Neuron (in vitro differentiated cells): ENCODE data around the gene CORO1C.

Experiments
- H2AFZ ChIP-seq: one replicate; pipeline ENCODE4 v1.6.1; 2013; ENCODE audit warnings: low read depth, mild to moderate bottlenecking, inconsistent platforms, low read length, moderate library complexity
- H3K27me3 ChIP-seq: one replicate; pipeline ENCODE4 v1.6.1; 2013; ENCODE audit warnings: low read length; ENCODE audit not compliant: insufficient read depth
- H3K36me3 ChIP-seq: one replicate; pipeline ENCODE4 v1.6.1; 2013; ENCODE audit warnings: low read length; ENCODE audit not compliant: insufficient read depth
- H3K4me1 ChIP-seq: one replicate; pipeline ENCODE4 v1.6.1; 2013; ENCODE audit warnings: low read length; ENCODE audit not compliant: insufficient read depth
- H3K4me3 ChIP-seq: 2 replicates; pipeline ENCODE4 v1.5.1; 2013; ENCODE audit warnings: mild to moderate bottlenecking, low read length, moderate library complexity
- H3K9me3 ChIP-seq: one replicate; pipeline ENCODE4 v1.6.1; 2013; ENCODE audit warnings: low read length

The CORO1C gene

DNA sequence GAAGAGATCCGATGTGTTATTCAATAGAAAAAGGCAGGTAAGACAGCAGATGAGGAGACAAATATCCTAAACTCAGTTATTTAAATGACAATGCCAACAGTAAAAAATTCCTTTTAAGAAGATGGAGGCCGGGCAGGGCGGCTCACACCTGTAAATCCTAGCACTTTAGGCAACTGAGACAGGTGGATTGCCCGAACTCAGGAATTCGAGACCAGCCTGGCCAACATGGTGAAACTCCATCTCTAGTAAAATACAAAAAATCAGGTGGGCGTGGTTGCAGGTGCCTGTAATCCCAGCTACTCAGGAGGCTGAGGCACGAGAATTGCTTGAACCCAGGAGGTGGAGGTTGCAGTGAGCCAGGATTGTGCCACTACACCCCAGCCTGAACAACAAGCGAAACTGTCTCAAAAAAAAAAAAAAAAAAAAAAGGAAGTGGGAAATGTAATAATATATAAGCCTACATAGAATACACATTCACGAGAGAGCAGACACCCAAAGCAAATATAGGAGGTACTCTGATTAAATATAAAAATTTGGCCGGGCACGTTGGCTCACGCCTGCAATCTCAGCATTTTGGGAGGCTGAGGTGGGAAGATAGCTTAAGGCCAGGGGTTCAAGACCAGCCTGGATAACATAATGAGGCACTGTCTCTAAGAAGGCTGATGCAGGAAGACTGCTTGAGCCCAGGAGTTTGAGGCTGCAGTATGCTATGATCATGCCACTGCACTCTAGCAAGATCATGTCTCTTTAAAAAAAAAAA, 19.0 kb downstream of the CORO1C start:
- peaks cover 7% of the 10 kb centered on the region for H3K36me3 ChIP-seq
- H2AFZ ChIP-seq: no peak overlapping the region
- H3K4me3 ChIP-seq: no peak overlapping the region
- no peaks in the 10 kb centered on the region for H3K27me3 ChIP-seq
- no peaks in the 10 kb centered on the region for H3K9me3 ChIP-seq
- peaks cover 3% of the 10 kb centered on the region for H3K4me1 ChIP-seq

DNA sequence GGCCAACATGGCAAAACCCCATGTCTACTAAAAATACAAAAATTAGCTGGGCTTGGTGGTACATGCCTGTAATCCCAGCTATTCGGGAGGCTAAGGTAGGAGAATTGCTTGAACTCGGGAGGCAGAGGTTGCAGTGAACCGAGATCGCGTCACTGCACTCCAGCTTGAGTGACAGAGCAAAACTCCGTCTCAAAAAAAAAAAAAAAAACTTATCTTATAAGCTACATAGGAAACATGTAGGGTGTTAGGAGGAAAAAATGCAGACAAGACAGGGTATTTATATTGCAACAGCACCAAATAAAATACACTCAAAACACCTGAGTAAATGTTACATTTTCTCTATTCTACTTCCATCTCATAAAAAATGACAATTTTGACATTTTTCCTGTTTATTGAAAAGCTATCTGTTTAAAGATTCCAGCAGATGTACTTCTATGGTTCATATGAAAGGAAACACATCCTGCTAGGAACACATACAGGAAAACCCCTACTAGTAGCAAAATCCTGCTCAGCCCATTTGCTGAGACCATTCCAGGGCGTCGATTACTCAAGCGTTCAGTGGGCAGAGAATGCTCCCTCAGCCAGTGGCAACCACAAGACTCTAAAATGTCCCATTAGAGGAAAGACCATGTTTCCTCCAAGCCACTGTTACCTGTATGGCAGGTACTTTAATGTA, 19.7 kb downstream of the CORO1C start:
- H2AFZ ChIP-seq: no peak overlapping the region
- no peaks in the 10 kb centered on the region for H3K9me3 ChIP-seq
- H3K36me3 ChIP-seq: peaks cover 2% of the 10 kb centered on the region
- H3K4me3 ChIP-seq: no peak overlapping the region
- peaks cover 3% of the 10 kb centered on the region for H3K4me1 ChIP-seq
- H3K27me3 ChIP-seq: no peaks in the 10 kb centered on the region

DNA sequence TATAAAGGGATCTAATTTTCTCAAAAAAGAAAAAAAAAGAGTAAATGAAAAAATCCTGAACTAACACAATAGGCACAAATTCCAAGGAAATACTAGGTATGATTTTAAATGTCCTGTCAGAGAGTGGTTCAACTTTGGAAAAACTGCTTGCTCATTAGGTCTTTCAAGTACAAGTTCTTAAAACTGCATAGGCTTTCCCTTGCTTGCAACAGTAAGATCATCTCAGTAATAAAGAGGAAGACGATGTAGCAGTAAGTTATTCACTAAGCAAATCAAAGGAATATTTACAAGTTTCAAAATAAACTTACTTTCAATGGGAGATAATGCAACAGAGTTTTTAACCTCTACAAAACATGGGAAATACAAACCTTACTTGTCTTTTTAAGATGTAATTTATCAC, 21.6 kb downstream of the CORO1C start:
- H3K4me3 ChIP-seq: no peak overlapping the region

DNA sequence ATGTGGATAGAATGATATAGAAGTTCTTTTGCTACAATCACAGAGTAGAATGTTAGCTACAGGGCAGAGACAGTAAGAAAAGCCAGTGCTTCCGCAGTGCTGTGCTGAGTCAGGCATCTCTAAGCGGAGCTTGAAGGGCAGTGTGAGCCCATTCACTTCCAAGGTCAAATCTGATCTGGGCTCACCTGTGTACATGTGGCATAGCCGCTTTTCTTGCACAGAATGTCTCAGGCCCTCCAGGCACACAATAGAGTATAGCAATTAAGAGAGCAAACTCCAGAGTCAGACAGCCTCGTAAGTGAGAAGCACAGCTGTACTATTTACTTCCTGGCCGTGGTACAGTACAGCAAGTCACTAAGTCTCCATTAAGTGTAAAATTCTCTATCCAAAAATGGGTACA, 26.8 kb downstream of the CORO1C start:
- Histone ChIP-seq H3K36me3 (peaks cover 11% of the 10 kb centered on the region), H3K4me3 (no peak overlapping the region), H3K9me3 (no peaks in the 10 kb centered on the region), H2AFZ (no peak overlapping the region), H3K27me3 (no peaks in the 10 kb centered on the region), H3K4me1 (peaks cover 32% of the 10 kb centered on the region)

More for the DNA sequence above, 21.6 kb downstream of the CORO1C start:
- H3K27me3 ChIP-seq: no peaks in the 10 kb centered on the region
- H3K36me3 ChIP-seq: peaks cover 3% of the 10 kb centered on the region
- H3K9me3 ChIP-seq: no peaks in the 10 kb centered on the region
- H3K4me1 ChIP-seq: peaks cover 3% of the 10 kb centered on the region
- no peak overlapping the region for H2AFZ ChIP-seq

DNA sequence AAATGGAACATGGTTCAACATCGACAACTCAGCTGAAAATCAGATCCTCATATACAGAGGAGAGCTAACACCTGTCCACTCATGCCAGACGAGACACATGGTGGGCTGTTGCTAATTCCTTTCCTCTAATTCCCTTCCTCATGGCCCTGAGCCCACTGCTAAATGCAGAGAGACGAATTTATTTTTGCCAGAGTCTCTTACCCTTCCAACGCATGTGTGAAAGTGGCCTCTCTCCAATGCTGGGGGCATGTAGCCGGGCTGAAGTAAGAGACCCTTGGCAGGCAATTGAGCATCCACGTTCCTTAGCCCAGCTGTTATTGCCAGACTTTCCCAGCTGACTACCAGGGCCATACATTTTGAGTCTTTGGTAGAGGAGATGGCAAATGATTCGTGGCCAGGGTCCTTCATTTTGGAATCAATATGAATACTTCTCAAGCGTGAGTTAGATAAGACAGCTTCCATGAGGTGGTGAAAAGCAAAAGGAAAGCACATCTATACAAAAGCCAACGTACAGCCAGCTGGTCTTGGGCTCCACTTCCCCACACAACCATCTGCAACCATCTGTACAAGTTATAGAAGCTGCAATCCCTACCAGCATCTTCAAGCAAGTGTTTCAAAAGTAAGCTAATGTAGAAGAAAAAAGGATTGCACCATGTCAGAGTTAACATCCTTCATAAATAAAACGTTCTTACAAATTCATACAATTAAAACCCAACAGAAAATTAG, 28.6 kb downstream of the CORO1C start:
- no peaks in the 10 kb centered on the region for H3K27me3 ChIP-seq
- H3K36me3 ChIP-seq: peaks cover 26% of the 10 kb centered on the region
- no peak overlapping the region for H2AFZ ChIP-seq
- H3K4me1 ChIP-seq: peaks cover 32% of the 10 kb centered on the region
- no peaks in the 10 kb centered on the region for H3K9me3 ChIP-seq
- H3K4me3 ChIP-seq: no peak overlapping the region

DNA sequence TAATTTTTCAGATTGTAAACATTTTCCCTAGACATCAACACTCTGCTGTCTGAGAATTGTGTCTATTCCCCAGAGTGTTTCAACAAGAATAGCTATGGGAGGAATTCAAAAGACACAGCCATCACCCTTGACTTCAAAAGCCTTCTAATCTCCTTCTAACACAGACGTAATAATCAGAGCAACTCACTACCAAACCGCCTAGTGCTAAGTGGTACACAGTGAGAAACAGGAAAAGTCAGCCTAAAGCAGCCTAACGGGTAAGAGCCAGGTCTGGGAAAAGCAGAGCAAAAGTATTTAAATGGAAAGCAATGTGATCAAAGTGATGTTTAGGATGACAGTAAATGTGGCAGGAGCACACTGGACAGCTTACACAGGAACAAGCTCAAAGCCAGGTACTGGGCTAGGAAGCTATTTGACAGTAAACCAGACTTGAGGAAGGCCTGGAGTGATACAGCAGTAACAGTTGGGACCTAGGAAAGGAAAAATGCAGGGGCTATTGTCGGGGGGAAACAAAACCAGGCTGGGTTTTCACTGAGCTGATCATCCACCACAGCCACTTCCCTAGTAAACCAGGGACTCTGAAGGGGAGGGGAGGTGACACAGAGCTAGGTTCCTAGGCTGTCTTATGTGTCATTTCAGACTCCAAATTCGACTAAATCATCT, 29.4 kb downstream of the CORO1C start:
- Histone ChIP-seq H3K36me3 (peaks cover 27% of the 10 kb centered on the region), H3K27me3 (no peaks in the 10 kb centered on the region), H3K4me1 (peaks cover 32% of the 10 kb centered on the region), H2AFZ (no peak overlapping the region), H3K9me3 (no peaks in the 10 kb centered on the region), H3K4me3 (no peak overlapping the region)

DNA sequence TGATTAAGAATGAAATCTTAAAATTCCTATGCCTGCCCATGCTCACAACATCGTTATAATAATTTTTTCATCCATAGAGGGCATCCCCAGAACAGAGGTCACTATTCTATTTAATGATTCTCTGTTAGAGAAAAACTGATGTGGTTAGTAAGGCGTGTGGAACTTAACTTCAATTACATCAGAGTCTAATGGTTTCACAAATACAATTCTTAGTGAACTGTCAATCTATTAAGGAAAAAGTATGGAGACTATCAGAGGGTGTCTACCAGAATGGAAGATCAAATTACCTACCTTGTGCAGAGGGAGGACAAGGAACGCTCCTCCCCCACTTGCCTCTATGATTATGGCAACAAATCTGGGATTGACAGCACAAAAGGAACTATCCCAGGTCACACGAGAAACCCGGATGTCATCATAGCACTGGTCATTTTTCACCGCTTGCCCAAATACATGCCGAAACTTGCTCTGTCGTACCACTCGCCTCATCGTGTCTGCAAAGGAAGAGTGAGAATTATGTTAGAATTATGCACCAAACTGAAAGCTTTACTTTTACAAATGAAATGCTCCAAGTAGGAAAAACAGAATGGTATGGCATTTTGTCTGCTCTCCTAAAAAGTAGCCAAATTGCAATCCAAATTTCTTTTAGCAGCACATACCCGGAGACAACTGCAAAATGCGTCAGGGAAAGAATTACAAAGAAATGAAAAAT, 30.3 kb downstream of the CORO1C start:
- Histone ChIP-seq H3K9me3 (no peaks in the 10 kb centered on the region), H3K4me1 (peaks cover 32% of the 10 kb centered on the region), H3K4me3 (no peak overlapping the region), H3K36me3 (peaks cover 28% of the 10 kb centered on the region), H2AFZ (no peak overlapping the region), H3K27me3 (no peaks in the 10 kb centered on the region)

DNA sequence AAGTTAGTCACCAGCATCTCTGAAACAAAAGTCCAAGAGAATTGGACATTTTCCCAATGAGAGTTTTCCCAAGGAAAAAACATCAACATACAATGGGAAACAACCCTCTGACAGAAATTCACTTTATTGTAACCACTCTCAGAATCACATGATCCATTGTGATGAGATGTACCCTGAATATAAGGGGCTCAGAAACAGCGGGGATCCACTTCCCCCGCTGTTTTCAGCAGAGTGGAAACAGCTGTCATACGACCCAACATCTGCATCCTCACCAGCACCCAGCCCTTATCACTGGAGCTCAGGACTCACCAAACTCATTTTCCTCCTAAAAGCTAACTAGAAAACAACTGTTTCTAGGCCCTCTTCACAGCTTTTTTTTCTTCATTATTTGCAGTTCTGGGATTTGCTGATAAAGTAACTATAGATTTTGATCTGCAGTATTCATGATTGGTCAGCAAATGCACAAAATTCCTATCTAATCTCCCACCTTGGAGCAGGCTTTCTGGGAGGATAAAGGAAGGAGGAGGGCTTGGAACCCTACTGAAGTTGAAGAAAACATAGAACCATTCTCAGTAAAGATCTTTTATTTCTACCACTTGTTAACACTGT, 31.3 kb downstream of the CORO1C start:
- no peaks in the 10 kb centered on the region for H3K9me3 ChIP-seq
- H3K27me3 ChIP-seq: no peaks in the 10 kb centered on the region
- H2AFZ ChIP-seq: no peak overlapping the region
- no peak overlapping the region for H3K4me3 ChIP-seq
- H3K36me3 ChIP-seq: peaks cover 31% of the 10 kb centered on the region
- peaks cover 32% of the 10 kb centered on the region for H3K4me1 ChIP-seq

DNA sequence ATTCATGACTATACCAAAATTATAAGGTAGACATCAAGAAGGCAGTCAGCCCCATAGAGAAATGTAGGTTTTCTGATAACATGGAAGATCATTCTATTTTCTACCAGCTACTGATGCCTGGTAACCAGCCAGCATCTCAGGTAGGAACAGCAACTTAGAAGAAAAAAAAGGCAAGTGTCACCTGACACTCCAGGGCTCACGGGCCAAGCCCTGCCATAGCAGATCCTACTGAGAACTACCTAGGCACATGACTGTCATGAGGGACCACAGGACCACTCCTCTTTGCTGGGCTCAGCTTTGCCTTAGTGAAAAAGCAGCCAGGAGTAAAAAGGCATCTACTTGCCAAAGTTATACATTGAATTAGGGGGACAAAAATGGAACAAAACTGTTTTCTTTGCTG, 33.4 kb downstream of the CORO1C start:
- H3K4me3 ChIP-seq: no peak overlapping the region
- no peak overlapping the region for H2AFZ ChIP-seq
- H3K4me1 ChIP-seq: peaks cover 23% of the 10 kb centered on the region
- H3K27me3 ChIP-seq: no peaks in the 10 kb centered on the region
- peaks cover 34% of the 10 kb centered on the region for H3K36me3 ChIP-seq
- H3K9me3 ChIP-seq: peaks cover 2% of the 10 kb centered on the region

DNA sequence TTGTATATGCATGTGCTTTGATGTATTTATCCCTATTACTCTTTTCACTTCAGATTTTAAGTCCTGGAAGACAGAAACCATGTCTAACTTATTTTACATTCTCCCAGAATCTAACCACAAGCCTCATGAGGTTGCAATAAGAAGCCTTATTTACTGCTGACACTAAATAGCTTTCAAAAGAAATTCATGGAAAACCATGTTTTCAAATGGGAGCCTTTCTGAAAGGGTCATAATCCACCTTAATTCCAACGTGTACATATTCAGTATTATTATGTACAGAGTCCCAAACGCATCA, 34.4 kb downstream of the CORO1C start:
- H3K4me1 ChIP-seq: peaks cover 22% of the 10 kb centered on the region
- no peak overlapping the region for H3K4me3 ChIP-seq
- H2AFZ ChIP-seq: no peak overlapping the region
- H3K36me3 ChIP-seq: peaks cover 34% of the 10 kb centered on the region
- H3K27me3 ChIP-seq: no peaks in the 10 kb centered on the region
- H3K9me3 ChIP-seq: peaks cover 2% of the 10 kb centered on the region

DNA sequence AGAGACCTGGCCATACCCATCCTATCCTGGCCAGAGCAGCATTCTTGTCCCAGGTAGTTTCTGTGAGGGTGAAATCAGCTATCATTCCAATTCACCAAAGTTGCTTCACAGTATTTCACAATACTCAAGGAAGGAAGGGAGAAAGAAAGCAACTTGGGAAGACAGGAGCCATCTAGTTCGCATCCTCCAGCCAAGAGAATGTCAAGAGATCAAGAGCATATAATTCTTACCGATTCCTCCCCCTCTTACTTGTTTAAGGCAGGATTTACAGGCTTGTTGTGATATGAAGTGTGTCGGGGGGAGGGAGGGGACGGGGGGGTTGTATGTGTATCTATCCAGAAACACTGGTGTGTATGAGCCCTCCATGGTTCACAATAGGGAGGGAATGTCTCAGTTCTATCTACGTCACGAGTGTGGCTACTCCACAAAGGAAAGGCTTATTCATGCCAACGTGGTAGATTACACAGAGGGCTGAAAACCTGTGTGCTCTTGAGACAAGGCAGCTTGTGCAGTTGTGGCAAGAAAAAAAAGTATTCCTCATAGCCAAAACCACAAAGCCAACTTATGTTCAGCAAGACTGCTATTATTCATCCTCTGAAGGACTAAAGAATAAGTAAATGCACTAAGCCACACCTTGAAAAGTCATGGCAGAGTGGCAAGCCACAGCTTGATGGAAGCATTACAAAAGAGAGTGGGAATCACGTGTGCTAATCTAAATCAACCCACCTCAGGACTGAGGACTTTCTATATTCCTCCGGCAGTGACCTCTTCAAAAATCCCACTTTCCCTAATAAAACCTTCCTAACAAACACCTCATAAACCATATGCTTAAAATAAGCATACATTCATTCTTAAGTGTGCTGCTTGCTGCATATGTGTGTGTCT, 35.0 kb downstream of the CORO1C start:
- peaks cover 2% of the 10 kb centered on the region for H3K9me3 ChIP-seq
- no peaks in the 10 kb centered on the region for H3K27me3 ChIP-seq
- H3K36me3 ChIP-seq: peaks cover 34% of the 10 kb centered on the region
- H3K4me1 ChIP-seq: peaks cover 20% of the 10 kb centered on the region
- no peak overlapping the region for H3K4me3 ChIP-seq
- no peak overlapping the region for H2AFZ ChIP-seq
